Brain microvascular endothelial cell (primary cell): Measurements from ENCODE around the gene ARHGDIB.
A peak's percentile ranks its signal among the peaks of the same experiment; 100 is the strongest.

Source experiments
- DNase-seq: peaks from one replicate; pipeline ENCODE4 v3.0.0-alpha.2; 2020
- H3K27ac ChIP-seq: fragments of 250-450 bp; sonication (Bioruptor Pico); 2 replicates; pipeline ENCODE4 v1.5.1; 2020; ENCODE audit warnings: mild to moderate bottlenecking, moderate library complexity
- H3K27me3 ChIP-seq: fragments of 250-450 bp; sonication (Bioruptor Pico); replicated peaks from 2 replicates; pipeline ENCODE4 v1.5.1; 2020; ENCODE audit warnings: mild to moderate bottlenecking
- H3K36me3 ChIP-seq: fragments of 250-450 bp; sonication (Bioruptor Pico); replicated peaks from 2 replicates; pipeline ENCODE4 v1.5.1; 2020; ENCODE audit warnings: mild to moderate bottlenecking
- H3K4me3 ChIP-seq: 2 replicates; pipeline ENCODE4 v1.5.1; 2011; ENCODE audit warnings: low read depth, mild to moderate bottlenecking, control low read depth, low read length, moderate library complexity
- in situ Hi-C: cut with HindIII; loops from 2 replicates; pipeline ENCODE4 v1.10.0; 2017; ENCODE audit warnings: low sequenced_read_pairs, low pct_ligation_motif_present
- TF ChIP-seq, protein P1 (sequence below): IDR thresholded peaks from 2 replicates; pipeline ENCODE4 v1.5.1; 2011; ENCODE audit warnings: low read depth, mild to moderate bottlenecking, moderate library complexity, low read length, control low read depth, inconsistent platforms; ENCODE audit errors: missing control alignments

Gene ARHGDIB

DNA sequence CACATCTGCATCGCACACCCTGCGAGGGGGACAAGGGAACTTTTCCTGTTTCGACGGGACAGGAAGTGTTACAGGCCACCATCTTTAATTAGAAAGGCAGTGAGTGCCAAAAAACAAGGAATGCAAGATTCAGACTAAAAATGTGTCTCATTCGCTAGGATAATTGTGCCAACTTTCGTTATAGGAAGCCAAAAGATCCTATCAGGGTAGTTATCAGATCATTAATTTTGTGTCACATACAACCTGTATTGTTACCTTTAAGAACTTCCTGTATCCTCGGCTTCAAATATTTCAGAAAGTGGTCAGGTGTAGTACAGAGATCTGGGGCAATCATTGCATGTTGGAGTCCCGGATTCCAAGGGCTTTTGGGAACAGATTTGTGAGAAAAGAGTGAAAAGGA lies 56.5 kb downstream of the ARHGDIB start:
- DNase-seq: no peak
- Histone ChIP-seq H3K4me3 (no peak overlapping the region), H3K27ac (no peak overlapping the region), H3K36me3 (no peaks in the 10 kb centered on the region), H3K27me3 (no peaks in the 10 kb centered on the region)
- in situ Hi-C loops: no loop called here
- TF ChIP-seq, protein P1, sequence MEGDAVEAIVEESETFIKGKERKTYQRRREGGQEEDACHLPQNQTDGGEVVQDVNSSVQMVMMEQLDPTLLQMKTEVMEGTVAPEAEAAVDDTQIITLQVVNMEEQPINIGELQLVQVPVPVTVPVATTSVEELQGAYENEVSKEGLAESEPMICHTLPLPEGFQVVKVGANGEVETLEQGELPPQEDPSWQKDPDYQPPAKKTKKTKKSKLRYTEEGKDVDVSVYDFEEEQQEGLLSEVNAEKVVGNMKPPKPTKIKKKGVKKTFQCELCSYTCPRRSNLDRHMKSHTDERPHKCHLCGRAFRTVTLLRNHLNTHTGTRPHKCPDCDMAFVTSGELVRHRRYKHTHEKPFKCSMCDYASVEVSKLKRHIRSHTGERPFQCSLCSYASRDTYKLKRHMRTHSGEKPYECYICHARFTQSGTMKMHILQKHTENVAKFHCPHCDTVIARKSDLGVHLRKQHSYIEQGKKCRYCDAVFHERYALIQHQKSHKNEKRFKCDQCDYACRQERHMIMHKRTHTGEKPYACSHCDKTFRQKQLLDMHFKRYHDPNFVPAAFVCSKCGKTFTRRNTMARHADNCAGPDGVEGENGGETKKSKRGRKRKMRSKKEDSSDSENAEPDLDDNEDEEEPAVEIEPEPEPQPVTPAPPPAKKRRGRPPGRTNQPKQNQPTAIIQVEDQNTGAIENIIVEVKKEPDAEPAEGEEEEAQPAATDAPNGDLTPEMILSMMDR: no peak

DNA sequence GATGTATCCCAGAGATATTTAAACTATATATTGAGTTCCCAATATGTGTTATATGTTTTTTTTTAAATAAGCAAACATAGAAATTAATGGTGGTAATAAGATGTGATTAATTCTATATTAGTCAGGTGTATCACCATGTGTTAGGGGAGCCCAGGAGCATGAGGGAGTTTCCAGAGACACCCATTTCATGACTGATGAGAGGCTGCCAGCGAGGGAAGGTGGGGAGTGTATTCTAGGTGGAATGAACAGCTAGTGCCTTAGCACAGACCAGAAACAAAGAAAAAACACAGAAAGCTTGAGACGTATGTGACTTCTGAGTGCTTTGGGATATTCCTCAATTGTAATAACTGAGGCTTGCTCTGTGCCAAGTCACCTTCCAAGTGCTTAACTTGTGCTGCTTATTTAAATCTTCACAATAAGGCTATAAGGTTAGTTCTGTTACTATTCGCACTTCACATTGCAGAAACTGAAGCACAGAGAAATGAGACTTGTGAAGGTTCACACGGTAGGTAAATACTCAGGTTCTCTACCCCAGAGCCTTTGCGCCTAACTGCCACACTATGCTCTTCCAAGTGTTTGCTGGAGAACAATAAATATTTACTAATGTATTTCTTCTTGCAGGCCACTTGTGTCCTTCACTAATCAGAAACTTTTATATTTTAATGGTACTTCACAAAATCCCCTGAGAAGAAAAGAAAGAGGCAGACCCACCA lies 57.9 kb downstream of the ARHGDIB start:
- Histone ChIP-seq H3K27me3 (no peaks in the 10 kb centered on the region), H3K36me3 (no peaks in the 10 kb centered on the region), H3K27ac (no peak overlapping the region), H3K4me3 (no peak overlapping the region)
- TF ChIP-seq, protein P1: no peak
- in situ Hi-C loops: no loop called here
- DNase-seq: no peak

- TF ChIP-seq, protein P1: no peak
- Histone ChIP-seq H3K27me3 (no peaks in the 10 kb centered on the region), H3K27ac (no peak overlapping the region), H3K36me3 (no peaks in the 10 kb centered on the region), H3K4me3 (no peak overlapping the region)
- in situ Hi-C loops: no loop called here
- DNase-seq: no peak
Observed at GRCh38 chr12:14902465-14902864, 58.9 kb downstream of the ARHGDIB start.

DNA sequence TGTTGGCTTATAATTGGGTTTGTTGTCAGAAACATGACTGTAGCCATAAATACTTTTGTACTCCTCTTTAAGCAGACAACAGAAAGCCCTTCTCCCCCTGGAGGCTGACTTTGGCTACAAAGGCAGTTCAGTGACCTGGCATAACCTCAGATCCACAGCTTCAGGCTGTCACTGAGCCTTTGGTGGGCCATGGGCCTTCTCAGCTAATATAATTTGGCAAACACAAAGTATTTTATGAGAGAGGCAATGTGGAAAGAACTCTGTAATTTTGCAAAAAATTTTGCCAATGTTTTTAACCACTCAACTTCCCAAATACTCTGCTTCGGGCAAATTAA lies 60.2 kb downstream of the ARHGDIB start:
- H3K27ac ChIP-seq: no peak overlapping the region
- in situ Hi-C loops: no loop called here
- DNase-seq: no peak

GRCh38 chr12:14900521-14901227 lies 60.7 kb downstream of the ARHGDIB start:
- H3K27me3 ChIP-seq: no peaks in the 10 kb centered on the region
- TF ChIP-seq, protein P1: no peak
- DNase-seq: no peak
- H3K36me3 ChIP-seq: no peaks in the 10 kb centered on the region
- no peak overlapping the region for H3K4me3 ChIP-seq
- in situ Hi-C loops: no loop called here
- no peak overlapping the region for H3K27ac ChIP-seq

More for the DNA sequence above, 60.2 kb downstream of the ARHGDIB start:
- TF ChIP-seq, protein P1: peak; percentile 7
- Histone ChIP-seq H3K36me3 (no peaks in the 10 kb centered on the region), H3K27me3 (no peaks in the 10 kb centered on the region), H3K4me3 (no peak overlapping the region)
